HG03175 (cell line): Measurements from ENCODE around the gene GMPR.

Experiments used
- ATAC-seq: cut with Tn5 transposase; IDR thresholded peaks from one replicate; pipeline ENCODE4 v1.9.1; 2021; ENCODE audit warnings: mild to moderate bottlenecking, moderate library complexity; ENCODE audit not compliant: unreplicated experiment

GMPR gene

GRCh38 chr6:16238057-16238962, at the start of gene GMPR:
Gene GMPR, plus strand, starts transcription at chr6:16238587. Its CDS starts 107 bp downstream, at chr6:16238694.
- peak; percentile 66 for ATAC-seq

- ATAC-seq = no peak
These were observed 48.2 kb upstream of the GMPR start for GRCh38 chr6:16190214-16190613.

- no peak for ATAC-seq
These were observed 42.0 kb upstream of the GMPR start for GRCh38 chr6:16196260-16196983.

GRCh38 chr6:16196984-16197546, 41.3 kb upstream of the GMPR start:
- ATAC-seq = no peak

GRCh38 chr6:16198061-16198705, 40.2 kb upstream of the GMPR start:
- ATAC-seq = no peak

- ATAC-seq = no peak
These were observed 38.6 kb upstream of the GMPR start for GRCh38 chr6:16199804-16200203.

GRCh38 chr6:16200321-16200883, 38.0 kb upstream of the GMPR start:
- ATAC-seq = no peak

GRCh38 chr6:16201706-16202105, 36.7 kb upstream of the GMPR start:
- ATAC-seq = no peak

- peak; percentile 16 for ATAC-seq
These were observed 33.6 kb upstream of the GMPR start for GRCh38 chr6:16204653-16205376.

GRCh38 chr6:16205377-16206144, 32.8 kb upstream of the GMPR start:
- peak; percentile 92 for ATAC-seq

- no peak for ATAC-seq
These were observed 31.8 kb upstream of the GMPR start for GRCh38 chr6:16206595-16207037.

GRCh38 chr6:16208989-16209388, 29.4 kb upstream of the GMPR start:
- ATAC-seq = no peak

GRCh38 chr6:16209539-16209938, 28.8 kb upstream of the GMPR start:
- ATAC-seq = no peak

- ATAC-seq = no peak
These were observed 26.1 kb upstream of the GMPR start for GRCh38 chr6:16212276-16212675.

GRCh38 chr6:16216501-16217155, 21.8 kb upstream of the GMPR start:
- ATAC-seq = no peak

- no peak for ATAC-seq
These were observed 21.1 kb upstream of the GMPR start for GRCh38 chr6:16217156-16217721.

GRCh38 chr6:16222826-16223225, 15.6 kb upstream of the GMPR start:
- ATAC-seq = no peak

- ATAC-seq = no peak
These were observed 15.0 kb upstream of the GMPR start for GRCh38 chr6:16223362-16223761.

- ATAC-seq = no peak
These were observed 14.0 kb upstream of the GMPR start for GRCh38 chr6:16224409-16224808.
